ENCODE data around the gene C14orf180.

C14orf180 gene

GRCh38 chr14:104624939-104625338 lies 45.4 kb downstream of the C14orf180 start:
- peak; percentile 43 for DNase-seq

- DNase-seq: peak; percentile 32
Observed at GRCh38 chr14:104632781-104633180, 53.2 kb downstream of the C14orf180 start.

GRCh38 chr14:104633276-104634137 lies 53.9 kb downstream of the C14orf180 start:
- DNase-seq: peak; percentile 21

GRCh38 chr14:104634138-104634760 lies 54.7 kb downstream of the C14orf180 start:
- peak; percentile 35 for DNase-seq

- DNase-seq: peak; percentile 53
Observed at GRCh38 chr14:104634886-104635570, 55.5 kb downstream of the C14orf180 start.

- peak; percentile 35 for DNase-seq
Observed at GRCh38 chr14:104635717-104636116, 56.2 kb downstream of the C14orf180 start.

- peak; percentile 26 for DNase-seq
Observed at GRCh38 chr14:104636131-104636530, 56.6 kb downstream of the C14orf180 start.

- DNase-seq: peak; percentile 32
Observed at GRCh38 chr14:104636846-104637545, 57.4 kb downstream of the C14orf180 start.

- no peak for DNase-seq
Observed at GRCh38 chr14:104637546-104638003, 58.0 kb downstream of the C14orf180 start.

GRCh38 chr14:104638190-104638589 lies 58.6 kb downstream of the C14orf180 start:
- DNase-seq: no peak

- no peak for DNase-seq
Observed at GRCh38 chr14:104638927-104639450, 59.4 kb downstream of the C14orf180 start.

- DNase-seq: no peak
Observed at GRCh38 chr14:104639471-104639870, 59.9 kb downstream of the C14orf180 start.

All from activated CD8-positive, alpha-beta memory T cell treated with anti-CD3 and anti-CD28 coated beads for 24 hours (primary cell).